DMS114 treated with DMSO at 0.1 percent for 48 hours (cell line): Measurements from ENCODE around the gene SLC29A2.

Experiments used
- DNase-seq: peaks from one replicate; lab custom pipeline; 2025; ENCODE audit not compliant: unreplicated experiment; lab: John Stamatoyannopoulos, UW

SLC29A2 gene

DNA sequence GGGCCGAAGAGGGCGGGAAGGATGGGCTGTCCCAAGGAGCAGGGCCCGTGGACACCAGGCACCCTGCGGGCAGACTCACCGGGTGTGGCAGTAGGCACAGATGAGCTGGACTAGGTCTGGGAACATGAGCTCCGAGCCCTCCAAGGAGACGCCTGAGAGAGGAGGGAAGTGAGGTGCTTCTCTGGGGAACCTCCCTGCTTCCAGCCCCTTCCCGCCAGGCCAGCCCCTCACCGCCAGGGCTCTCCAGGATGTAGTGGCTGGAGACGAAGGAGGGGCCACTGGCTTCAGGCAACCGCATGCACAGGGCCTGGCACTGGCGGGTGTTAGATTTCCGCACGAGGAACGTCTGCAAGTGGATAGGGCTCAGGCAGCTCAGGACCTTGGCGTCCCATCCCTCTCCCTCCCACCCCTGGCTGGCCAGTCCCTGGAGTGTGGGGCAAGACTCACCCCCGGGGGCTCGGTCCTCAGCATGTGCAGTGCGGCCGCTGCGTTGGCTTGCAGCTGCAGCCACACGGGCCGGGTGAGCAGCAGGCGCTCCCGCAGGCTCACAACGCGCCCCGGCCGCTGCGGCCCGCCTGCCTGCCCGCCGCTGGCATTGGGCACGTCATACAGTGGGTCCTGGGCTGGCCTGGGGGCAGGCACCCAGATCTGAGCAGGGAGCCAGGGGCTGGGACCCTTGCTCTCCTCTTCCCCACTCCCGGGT, 35.9 kb downstream of the SLC29A2 start:
- no peak for DNase-seq

DNA sequence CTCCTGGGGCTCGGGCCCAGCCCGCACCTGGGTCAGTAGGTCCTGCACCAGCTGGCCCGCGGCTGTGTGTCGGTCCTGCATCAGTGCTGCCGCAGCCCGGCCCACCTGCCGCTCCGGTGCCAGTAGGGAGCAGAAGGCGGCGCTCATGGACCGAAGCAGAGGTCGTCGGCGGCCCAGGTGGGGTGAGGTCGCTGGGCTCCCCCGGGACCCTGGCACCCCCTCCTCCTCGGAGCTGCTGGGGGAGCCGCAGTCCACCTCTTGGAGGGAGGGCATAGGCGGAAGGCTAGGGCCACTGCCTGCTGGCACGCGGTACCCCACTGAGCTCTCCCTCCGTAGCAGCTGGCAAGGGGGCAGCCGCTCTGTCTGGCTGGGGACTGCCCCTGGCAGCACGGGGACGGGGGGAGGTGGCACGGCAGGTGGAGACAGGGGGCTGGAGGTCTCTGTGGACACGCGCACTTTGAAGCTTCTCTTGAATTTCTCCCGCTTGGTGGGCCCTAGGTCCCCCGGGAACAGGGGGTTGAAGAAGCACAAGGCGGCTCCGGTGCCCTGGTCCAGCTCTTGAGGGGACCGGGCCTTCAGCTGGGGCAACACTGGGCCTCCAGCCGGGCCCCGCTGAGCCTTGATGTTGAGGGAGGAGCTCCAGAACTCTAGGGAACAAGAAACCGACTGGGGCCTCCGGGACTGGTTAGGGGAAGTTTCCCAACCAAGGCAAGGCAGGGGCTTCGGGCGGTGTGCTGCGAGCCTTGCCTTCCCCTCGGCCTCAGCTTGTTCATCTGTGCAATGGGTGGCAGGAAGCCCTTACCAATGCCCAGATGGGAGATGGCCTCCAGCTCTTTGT, 36.7 kb downstream of the SLC29A2 start:
- DNase-seq = no peak

DNA sequence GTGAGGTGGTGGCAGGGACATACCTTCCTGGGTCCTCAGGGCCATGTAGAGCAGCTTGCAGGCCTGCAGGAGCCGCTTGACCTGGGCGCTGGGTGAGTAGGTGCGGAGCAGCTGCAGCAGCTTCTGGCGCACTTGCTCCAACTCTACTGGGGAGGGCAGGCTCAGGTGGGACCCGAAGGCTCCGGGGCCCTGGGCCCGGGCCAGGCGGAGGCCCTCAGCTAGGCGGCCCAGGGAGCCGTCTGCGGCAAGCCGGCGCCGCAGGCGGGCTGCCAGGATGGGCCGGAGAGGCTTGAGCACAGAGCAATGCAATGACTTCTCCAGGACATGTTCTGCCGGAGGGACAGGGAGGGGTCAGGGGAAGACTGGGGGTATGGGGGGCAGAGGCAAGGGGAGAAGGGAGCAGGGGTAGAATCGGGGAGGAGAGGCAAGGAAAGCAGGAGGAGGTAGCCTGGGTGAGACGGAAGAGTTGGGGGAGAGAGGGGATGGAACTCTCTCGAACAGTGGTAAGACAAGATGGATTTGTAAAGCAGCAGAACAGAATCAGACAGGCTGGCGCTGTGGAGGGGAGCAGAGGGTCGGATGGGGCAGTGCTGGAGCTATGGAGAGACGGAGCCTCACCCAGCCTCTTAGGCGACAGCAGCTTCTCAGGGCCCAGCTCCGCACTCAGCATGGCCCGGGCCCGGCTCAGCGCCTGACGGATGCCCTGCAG, 37.5 kb downstream of the SLC29A2 start:
- DNase-seq = no peak

DNA sequence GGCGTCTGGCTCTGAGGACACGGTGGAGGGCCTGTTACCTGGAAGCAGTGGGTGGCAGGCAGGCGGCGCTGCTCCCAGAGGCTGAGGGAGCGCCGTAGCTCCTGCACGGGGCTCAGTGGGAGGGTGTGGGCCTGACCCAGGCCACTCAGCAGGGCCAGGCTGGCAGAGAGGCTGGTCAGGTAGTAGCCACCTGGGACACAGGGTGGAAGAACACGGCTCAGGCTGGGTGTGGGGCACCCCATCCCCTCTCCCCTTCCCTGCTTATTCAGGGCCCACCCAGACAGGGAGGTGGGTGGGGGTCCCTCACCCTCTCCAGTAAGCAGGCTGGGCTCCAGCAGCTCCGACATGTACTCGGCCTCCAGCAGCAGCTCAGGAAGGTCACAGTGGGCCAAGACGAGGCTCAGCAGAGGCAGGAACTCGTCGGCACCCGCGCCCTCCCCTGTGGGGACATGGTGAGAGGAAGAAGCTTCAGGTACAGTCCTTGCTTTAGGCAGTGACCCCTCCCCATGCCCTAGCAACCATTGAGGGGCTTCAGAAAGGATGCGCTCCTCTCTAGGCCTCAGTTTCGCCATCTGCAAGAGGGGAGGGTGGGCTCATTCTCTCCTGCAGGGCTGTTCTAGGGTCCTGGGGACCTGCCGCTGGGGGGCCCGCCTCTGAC, 38.2 kb downstream of the SLC29A2 start:
- DNase-seq = no peak

DNA sequence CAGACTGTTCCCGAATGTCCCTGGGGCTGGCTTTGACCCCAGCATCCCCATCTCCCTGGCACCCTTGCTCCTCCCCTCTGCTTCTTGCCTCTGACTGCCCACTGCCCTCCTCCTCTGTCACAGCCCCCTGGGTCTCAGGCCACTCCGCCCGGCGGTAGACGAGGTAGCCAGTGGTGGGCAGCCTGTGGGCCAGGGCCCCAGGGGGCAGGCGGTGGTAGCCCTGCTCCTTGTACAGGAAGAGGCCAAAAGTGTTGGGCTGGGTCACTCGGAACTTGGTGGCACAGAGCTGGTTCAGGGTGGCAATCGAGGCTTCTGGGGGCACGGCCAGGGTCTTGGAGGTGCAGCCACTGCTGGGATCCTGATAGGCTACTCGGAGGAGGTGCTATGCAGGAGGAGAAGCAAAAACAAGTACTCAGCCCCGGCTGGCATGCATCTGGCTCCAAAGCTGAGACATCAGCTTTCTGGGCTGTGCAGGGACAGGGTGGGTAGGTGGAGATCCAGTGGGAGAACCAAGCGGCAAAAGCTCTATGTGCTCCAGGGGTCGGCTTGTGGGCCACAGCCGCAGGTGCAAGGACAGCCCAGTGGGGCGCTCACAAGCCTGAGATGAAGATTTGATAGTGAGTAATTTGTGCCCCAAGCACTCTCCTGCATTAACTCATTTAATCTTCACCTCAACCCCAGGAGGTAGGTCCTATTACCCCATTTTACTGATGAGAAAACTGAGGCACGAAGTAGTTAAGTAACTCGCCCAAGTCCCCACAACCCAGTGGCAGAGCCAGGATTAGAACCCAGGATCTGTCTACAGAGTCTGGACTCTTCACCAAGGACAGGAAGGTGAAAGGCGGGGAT, 39.0 kb downstream of the SLC29A2 start:
- no peak for DNase-seq

DNA sequence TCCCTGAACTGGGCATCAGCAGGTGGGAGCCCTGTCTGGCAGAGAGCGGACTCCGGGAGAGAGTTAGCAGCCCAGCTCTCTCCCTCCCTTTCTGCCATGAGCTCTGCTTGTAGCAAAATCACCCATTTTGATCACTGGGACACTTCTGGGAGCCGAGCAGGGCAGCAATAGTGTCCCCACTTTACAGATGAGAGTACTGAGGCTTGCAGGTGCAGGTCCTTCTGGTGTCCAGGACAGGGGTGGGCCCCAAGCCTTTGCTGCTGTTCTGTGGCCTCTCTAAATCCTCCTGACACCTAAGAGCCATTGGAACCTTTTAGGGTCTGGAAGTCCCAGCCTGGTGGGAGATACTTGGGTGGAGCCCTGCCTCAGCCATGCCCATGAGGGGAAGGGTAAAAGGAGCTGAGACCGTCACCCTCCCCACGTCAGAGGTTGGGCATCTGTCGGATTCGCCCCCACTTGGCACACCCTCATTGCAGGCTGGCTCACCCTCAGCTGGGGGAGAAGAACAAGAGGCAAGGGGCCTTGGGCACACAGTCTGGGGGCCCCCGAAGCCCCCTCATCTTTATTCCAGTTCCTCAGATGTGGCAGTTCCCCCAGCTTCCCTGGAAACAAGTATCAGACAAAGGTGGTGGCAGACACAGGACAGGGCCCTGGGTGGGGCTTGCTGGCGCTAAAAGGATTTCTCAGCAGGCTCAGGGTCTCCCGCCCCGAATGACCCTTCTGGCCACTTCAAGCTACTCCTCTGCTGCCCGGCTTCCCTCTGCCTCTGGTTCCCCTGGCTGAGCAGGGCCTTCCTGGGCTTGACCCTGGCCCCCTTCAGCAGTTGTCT, 39.8 kb downstream of the SLC29A2 start:
- no peak for DNase-seq

DNA sequence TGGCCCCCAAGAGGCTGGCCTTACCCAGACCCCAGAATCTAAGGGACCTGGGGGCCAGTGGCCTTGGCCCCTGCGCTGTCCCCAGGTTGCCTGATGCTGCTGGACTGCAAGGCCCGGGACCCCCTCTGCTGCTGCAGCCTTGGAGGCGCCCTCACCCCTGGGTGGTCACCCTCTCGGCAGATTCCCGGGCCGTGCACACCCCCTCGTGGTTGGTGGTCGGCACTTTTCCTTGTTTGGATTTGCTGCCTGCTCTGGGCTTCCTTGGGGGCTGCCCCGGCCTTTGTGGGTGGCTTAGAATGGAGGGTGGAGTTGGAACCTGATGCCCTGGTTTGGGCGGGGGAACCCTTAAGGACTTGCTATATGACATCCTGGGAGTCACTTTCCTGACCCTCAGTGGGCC, 40.6 kb downstream of the SLC29A2 start:
- no peak for DNase-seq

DNA sequence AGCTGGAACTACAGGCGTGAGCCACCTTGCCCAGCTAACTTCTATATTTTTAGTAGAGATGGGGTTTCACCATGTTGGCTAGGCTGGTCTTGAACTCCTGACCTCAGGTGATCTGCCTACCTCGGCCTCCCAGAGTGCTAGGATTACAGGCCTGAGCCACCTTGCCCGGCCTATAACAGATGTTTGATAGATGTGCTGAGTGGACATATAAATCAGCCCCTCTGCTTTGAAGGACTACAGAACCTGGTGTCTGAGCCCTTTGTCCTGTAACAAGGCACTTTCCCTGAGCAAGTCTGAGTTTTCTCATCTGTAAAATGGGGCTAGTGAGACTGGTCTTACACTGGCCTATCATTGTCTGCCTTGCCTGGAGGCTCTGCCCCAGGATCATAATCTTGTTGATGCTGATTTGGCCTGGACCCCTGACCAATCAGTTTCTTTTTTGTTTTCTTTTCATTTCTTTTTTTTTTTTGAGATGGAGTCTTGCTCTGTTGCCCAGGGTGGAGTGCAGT, 42.3 kb downstream of the SLC29A2 start:
- no peak for DNase-seq

DNA sequence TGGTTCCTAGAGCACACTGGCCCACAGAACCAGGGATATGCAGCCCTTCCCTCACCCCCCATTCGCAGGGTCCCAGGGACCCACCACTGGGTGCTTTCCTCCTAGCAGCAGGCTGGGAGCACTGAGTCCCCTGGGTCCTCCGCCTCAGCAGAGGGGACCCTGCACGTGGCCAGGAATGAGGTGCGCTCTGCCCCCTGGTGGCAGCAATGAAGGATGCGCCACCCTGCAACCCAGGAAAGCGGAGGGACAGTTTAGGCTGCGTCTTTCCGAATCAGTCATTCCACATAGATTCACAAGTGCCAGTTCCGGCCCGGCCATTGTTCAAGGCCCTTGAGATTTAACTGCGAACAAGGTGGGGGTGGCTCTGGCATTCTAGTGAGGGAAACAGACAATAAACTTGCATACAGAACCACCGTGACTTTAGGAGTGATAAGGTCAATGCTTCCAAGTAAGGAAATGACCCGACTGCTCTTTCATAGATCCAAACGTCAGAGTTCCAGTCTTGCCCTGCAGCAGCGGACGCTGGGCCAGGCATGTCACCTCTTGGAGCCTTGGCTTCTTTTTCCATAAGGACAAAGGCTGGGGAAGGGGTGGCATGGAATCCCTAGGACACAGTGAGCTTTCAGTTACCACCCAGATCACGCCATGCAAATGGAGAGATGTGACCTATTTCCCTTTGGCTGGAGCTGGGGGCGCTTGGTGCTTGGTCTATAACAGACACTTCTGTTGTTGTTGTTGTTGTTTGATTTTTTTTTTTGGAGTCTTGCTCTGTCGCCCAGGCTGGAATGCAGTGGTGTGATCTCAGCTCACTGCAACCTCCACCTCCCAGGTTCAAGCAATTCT, 43.0 kb downstream of the SLC29A2 start:
- DNase-seq = peak; percentile 69

DNA sequence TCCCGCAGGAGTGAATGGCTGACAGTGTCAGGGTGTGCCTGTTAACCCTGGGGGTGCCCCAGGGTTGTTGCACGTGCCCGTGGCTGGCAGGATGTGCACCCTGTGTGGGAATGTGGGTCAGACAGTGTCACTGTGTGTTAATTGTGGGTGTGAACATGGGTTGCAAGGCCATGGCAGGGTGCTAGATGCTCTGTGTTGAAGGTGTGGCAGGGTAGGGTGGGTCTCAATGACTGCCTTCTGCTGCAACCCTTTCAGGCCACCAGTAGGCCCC, 43.6 kb downstream of the SLC29A2 start:
- DNase-seq = no peak

DNA sequence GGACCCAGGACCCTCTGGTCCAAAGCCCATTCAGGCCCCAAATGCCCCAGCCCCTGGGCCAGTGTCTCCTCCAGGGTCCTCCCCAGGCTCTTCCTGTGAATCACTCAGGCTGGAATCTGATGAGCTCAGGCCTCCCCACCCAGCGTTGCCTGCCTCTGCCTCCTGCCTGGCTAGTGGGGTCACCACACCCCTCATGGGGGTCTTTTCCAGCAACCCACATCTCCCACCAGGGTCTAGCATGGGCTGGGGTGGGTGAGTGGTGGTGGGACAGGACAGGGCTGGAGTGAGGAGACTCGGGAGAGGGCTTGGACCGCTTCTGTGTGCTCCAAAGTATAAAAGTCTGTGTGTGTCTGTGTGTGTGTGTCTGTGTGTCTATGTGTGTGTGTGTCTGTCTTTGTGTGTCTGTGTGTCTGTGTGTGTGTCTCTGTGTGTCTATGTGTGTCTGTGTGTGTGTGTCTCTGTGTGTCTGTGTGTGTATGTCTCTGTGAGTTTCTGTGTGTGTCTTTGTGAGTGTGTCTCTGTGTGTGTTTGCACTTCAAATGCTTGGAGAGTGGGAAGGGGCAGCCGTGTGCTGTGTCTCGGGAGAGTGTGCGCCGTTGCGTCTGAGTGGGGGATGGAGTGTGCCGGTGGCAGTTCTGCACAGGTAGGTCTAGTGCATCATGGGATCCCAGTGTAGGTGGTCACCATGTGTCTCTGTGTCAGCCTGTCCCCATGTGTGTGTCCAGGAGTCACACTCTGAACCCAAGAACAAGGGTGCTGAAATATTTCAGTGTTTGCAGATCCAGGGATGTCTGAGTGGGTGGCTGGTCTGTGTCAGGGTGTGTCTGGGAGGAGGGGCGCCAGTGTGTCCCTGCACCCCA, 44.2 kb downstream of the SLC29A2 start:
- no peak for DNase-seq

DNA sequence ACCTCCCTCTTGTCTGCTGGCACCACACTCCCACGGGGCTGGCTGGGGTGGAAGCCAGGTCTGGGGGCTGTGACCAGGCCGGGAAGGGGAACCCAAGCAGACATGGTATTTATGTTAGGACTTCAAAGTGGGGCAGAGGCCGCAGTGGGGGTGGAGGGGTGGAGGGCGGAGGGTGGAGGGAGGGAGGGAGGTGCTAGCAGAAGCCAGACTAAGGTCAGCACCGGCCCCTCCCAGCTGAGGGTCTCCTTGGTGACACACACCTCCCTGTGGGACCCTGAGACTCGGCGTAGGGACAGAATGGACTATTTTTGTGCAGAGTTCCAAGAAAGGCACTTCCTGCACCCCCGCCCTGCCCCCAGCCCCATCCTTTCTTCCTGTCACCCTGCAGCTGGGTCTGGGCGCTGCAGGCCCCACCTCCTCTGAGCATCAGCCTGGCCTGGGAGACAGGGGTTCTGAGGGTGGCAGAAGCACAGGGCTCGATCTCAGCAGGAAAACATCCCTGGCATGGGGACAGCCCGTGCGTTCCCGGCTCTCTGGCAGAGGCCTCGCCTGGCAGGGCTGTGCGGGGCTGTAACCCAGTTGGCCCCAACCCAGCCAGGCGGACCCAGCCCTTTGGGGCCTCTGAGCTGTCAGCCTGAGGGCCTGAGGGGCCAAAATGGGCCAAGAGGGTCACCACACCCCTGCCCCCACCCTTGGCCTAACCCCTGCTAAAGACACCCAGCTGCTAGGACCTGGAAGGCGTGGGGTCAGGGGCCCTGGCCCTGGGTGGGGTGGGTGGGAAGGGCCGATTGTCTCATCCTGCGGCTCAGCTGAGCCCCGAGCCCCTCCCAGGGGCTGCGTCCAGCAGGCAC, 45.1 kb downstream of the SLC29A2 start:
- no peak for DNase-seq

DNA sequence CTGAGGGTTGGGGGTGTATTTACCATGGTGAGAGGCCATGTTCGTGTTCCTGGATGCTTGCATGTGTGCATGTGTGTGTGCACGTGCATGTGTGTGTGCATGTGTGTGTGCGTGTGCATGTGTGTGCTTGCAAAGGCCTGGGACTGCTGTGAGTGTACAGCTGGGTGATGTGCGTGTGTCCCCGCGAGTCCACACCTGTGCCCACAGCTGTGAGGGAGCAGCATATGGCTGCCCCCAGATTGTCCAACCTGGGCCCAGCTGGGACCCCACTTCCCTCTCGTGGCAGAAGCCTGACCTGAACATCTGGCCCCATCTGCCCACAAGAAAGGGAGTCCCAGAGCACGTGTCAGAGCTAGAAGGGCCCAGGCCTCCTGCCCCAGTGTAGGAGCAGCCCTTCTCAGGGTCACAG, 46.3 kb downstream of the SLC29A2 start:
- no peak for DNase-seq

DNA sequence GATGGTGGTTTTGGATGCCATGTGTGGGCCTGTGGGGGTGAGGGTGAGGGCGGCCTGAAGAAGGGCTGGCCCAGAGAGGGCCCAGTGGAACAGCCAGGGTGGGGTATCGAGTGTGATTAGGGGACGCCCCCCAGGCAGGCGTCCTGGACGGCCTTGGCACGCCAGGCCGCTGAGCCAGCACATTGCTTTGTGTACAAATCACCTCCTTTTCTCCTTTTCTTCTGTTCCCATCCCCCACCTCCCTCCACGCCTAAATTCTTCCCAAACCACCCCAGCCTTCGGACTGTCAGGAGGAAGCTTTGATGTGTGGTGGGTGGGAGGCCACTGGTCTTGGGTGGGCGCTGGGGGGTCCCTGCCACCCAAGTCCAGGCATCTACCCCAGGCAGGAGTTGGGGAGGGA, 46.9 kb downstream of the SLC29A2 start:
- no peak for DNase-seq

DNA sequence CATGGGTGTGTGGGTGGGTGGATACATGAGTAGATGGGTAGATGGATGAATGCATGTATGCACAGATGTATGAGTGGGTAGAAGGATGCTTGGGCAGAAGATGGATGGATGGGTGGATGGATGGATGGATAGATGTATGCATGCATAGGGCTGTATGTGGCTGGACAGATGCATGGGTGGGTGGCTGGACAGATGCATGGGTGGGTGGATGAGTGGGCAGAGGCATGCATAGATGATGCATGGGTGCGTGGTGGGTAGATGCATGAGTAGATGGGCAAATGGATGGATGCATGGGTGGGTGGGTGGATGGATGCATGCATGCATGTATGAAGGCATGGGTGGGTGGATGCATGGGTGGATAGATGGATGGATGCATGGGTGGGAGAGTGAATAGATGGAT, 47.9 kb downstream of the SLC29A2 start:
- DNase-seq = no peak

DNA sequence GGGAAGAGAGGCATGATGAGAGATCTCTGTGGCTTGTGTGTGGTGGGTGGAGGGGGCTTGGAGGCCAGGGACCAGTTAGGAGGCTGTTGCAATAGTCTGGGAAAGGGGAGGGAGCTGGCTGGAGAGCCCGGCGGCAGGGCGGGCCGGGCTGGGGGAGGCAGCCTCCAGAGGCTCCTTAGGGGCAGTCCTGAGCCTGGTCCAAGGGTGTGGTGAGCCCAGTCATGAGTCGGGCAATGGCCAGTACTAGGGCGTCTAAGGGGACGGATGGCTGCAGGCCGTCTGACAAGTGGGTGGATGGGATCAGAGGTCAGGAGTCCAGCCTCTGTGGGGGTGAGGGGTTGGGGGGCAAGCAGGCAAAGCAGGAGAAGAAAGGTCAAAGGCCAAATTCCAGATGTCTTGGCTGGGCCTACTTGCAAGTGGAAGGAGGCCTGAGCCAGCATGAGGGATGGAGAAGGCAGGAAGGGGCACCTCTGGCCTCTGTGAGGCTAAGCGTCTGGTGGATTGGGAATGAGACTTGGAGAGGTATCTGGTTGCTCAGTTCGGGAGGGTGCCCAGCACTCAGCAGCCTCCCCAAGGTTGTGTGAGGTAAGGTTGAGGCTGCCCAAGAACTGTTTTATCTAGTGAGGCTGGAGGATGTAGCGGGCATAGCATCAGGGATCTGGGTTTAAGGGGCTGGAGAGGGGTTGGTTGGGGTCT, 48.7 kb downstream of the SLC29A2 start:
- no peak for DNase-seq
